Large intestine (tissue), 3 donors: ENCODE data around the gene SURF2. TPM values are rescaled to one million over a fixed set of nuclear protein-coding genes. Genes with fewer than 3 reads are reported as not detected.

ENCODE experiments used
- DNase-seq, 2 donors: peaks; one replicate each; pipeline versions ENCODE4 v3.0.0 to v3.0.0-alpha.2; 2013
- H3K27ac ChIP-seq: one replicate; pipeline ENCODE4 v1.5.1; 2013; ENCODE audit warnings: low read length
- H3K27me3 ChIP-seq: 2 replicates; pipeline ENCODE4 v1.6.1; 2013; ENCODE audit warnings: low read length; ENCODE audit not compliant: control insufficient read depth, insufficient read depth
- H3K36me3 ChIP-seq: 2 replicates; pipeline ENCODE4 v1.6.1; 2013; ENCODE audit warnings: low read length; ENCODE audit not compliant: control insufficient read depth, insufficient read depth
- H3K4me1 ChIP-seq: one replicate; pipeline ENCODE4 v1.6.1; 2013; ENCODE audit warnings: low read length; ENCODE audit not compliant: control insufficient read depth, insufficient read depth
- H3K4me3 ChIP-seq: one replicate; pipeline ENCODE4 v1.5.1; 2013; ENCODE audit warnings: low read length
- H3K9me3 ChIP-seq: one replicate; pipeline ENCODE4 v1.6.1; 2013; ENCODE audit warnings: mild to moderate bottlenecking, low read depth, low read length, moderate library complexity; ENCODE audit not compliant: control insufficient read depth
- WGBS: methylation state at CpG from one replicate; pipeline ENCODE4 v1.1.5; 2013; ENCODE audit warnings: low lambda C conversion rate; ENCODE audit not compliant: insufficient coverage; 5-methylcytosine and 5-hydroxymethylcytosine counted together
- polyA plus RNA-seq: library from polyadenylated mRNA; unstranded; fragments of 120-200 nt; gene quantifications from one replicate; pipeline ENCODE4 v1.2.1, GENCODE V29; 2013

The SURF2 gene
- polyA plus RNA-seq, 1 donor, result 16.3 TPM

DNA sequence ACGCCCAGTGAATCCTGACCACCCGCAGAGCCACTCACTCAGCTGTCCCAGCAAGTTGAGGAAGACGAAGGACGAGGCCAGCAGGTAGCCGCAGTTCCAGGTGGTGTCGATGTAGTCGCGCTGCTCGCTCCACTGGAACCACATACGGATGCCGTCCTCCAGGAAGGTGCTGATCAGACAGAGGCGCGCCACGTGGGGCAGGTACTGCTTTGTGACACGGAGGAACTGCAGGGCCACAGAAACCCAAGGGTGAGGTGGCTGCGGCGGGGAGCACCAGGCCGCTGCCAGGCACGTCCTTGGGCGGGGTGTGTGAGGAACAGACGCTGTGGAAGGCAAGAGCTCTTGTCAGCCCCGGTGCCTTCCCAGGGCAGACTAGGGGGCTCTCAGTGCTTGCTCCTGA, 10.9 kb downstream of the SURF2 start:
- no CpG with 5 or more reads among the region's 22 CpGs for WGBS
- peaks cover 64% of the 10 kb centered on the region for H3K4me1 ChIP-seq
- peaks cover 81% of the 10 kb centered on the region for H3K36me3 ChIP-seq
- no peak overlapping the region for H3K27ac ChIP-seq
- no peak overlapping the region for H3K4me3 ChIP-seq
- no peaks in the 10 kb centered on the region for H3K9me3 ChIP-seq
- no peak for DNase-seq
- no peaks in the 10 kb centered on the region for H3K27me3 ChIP-seq

DNA sequence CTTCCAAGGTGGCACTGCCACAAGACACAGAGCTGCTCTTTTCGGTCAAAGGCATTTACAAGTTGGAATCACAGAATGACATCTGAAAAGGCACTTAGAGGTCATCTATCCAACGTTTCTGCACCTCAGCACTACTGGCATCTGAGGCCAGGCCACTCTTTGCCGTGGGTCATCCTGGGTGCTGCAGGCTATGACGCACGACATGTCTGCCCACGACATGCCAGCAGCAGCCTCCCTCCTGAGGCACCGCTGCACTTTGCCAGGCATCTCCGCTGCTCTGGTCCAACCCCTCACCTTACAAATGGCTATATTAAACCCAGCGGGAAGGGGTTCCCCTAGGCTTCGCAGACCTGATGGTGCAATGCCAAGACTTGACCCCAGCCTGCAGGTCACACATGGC, 11.4 kb downstream of the SURF2 start:
- H3K27me3 ChIP-seq, result no peaks in the 10 kb centered on the region
- WGBS, result no CpG with 5 or more reads among the region's 10 CpGs
- H3K4me1 ChIP-seq, result peaks cover 70% of the 10 kb centered on the region
- no peaks in the 10 kb centered on the region for H3K9me3 ChIP-seq
- peak overlapping the region; percentile 73 for H3K27ac ChIP-seq
- no peak overlapping the region for H3K4me3 ChIP-seq
- peaks cover 81% of the 10 kb centered on the region for H3K36me3 ChIP-seq
- no peak for DNase-seq

- H3K4me3 ChIP-seq, result no peak overlapping the region
- no peaks in the 10 kb centered on the region for H3K9me3 ChIP-seq
- peak overlapping the region; percentile 73 for H3K27ac ChIP-seq
- H3K36me3 ChIP-seq, result peaks cover 81% of the 10 kb centered on the region
- H3K4me1 ChIP-seq, result peaks cover 75% of the 10 kb centered on the region
- WGBS, result 20% methylated on average over 1 of the region's 18 CpGs
- H3K27me3 ChIP-seq, result no peaks in the 10 kb centered on the region
- DNase-seq, result peak; percentile 90 to 96
Measured at GRCh38 chr9:133368249-133368881, 12.0 kb downstream of the SURF2 start.

- Histone ChIP-seq H3K27me3 (no peaks in the 10 kb centered on the region), H3K36me3 (peaks cover 78% of the 10 kb centered on the region), H3K27ac (peak overlapping the region; percentile 73), H3K4me3 (no peak overlapping the region), H3K4me1 (peaks cover 79% of the 10 kb centered on the region), H3K9me3 (no peaks in the 10 kb centered on the region)
- WGBS, result no CpG with 5 or more reads among the region's 6 CpGs
- no peak for DNase-seq
Measured at GRCh38 chr9:133369422-133369821, 13.1 kb downstream of the SURF2 start.

DNA sequence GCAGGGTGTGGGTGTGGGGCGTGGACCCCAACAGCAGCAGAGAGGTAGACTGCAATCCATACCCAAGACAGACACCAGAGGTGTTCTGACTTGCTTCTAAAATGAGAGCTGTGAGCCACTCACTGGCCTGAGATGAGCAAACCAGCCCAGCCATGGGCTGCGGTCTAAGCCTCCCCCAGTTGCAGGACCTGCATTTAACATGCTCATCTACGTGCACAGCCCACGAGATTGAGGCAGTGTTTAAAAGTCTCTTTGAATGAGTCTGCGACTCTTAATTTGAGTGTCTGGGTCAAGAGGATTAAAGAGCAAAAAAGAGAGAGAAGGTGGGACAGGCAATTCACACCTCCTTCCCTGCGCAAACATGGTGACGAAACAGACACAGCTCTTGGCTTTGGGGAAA, 13.6 kb downstream of the SURF2 start:
- no peak overlapping the region for H3K4me3 ChIP-seq
- no peaks in the 10 kb centered on the region for H3K9me3 ChIP-seq
- H3K36me3 ChIP-seq, result peaks cover 75% of the 10 kb centered on the region
- WGBS, result 88% methylated on average over 1 of the region's 7 CpGs
- peak overlapping the region; percentile 73 for H3K27ac ChIP-seq
- H3K4me1 ChIP-seq, result peaks cover 77% of the 10 kb centered on the region
- DNase-seq, result no peak
- no peaks in the 10 kb centered on the region for H3K27me3 ChIP-seq

GRCh38 chr9:133370685-133371084, 14.3 kb downstream of the SURF2 start:
- no peak for DNase-seq
- WGBS, result 62% methylated on average over 3 of the region's 9 CpGs
- peaks cover 74% of the 10 kb centered on the region for H3K4me1 ChIP-seq

GRCh38 chr9:133371261-133371711, 14.9 kb downstream of the SURF2 start:
- Histone ChIP-seq H3K27me3 (no peaks in the 10 kb centered on the region), H3K4me3 (no peak overlapping the region), H3K36me3 (peaks cover 61% of the 10 kb centered on the region), H3K27ac (peak overlapping the region; percentile 73), H3K4me1 (peaks cover 70% of the 10 kb centered on the region), H3K9me3 (no peaks in the 10 kb centered on the region)
- no peak for DNase-seq
- WGBS, result no CpG with 5 or more reads among the region's 12 CpGs

More at GRCh38 chr9:133370685-133371084, 14.3 kb downstream of the SURF2 start:
- Histone ChIP-seq H3K27me3 (no peaks in the 10 kb centered on the region), H3K27ac (peak overlapping the region; percentile 73), H3K4me3 (no peak overlapping the region), H3K9me3 (no peaks in the 10 kb centered on the region), H3K36me3 (peaks cover 67% of the 10 kb centered on the region)

GRCh38 chr9:133372144-133372543, 15.8 kb downstream of the SURF2 start:
- Histone ChIP-seq H3K27ac (peak overlapping the region; percentile 8), H3K4me3 (no peak overlapping the region), H3K36me3 (peaks cover 53% of the 10 kb centered on the region), H3K9me3 (no peaks in the 10 kb centered on the region), H3K27me3 (no peaks in the 10 kb centered on the region), H3K4me1 (peaks cover 67% of the 10 kb centered on the region)
- WGBS, result no CpG with 5 or more reads among the region's 7 CpGs
- no peak for DNase-seq

DNA sequence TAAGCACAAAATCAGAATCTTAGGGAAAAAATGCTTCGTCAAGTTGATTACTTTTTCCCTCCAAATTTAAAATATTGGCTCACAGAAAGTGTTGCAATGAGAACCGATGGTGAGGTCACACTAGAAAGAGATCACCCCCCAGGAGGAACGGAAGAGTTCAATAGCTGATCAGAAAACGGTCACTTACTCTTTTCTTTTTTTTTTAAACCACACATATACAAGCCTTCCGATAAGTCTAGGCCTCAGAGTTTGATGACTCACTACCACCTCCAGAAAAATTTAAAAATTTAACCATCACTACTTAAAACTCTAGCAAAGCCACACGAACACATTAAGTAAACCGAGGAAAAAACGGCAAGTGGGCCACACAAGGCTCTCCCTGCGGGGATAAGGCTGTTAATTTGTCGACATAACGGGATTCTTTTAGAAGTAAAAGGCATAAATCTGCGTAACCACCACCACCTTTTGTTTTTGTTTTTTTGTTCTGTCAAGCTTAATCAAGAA, 18.3 kb downstream of the SURF2 start:
- Histone ChIP-seq H3K9me3 (peaks cover 3% of the 10 kb centered on the region), H3K27me3 (no peaks in the 10 kb centered on the region), H3K27ac (peak overlapping the region; percentile 98), H3K36me3 (peaks cover 39% of the 10 kb centered on the region), H3K4me1 (peaks cover 44% of the 10 kb centered on the region), H3K4me3 (peak overlapping the region; percentile 75)
- 67% methylated on average over 1 of the region's 12 CpGs for WGBS
- no peak for DNase-seq

- H3K27ac ChIP-seq, result peak overlapping the region; percentile 98
- peaks cover 38% of the 10 kb centered on the region for H3K4me1 ChIP-seq
- no CpG with 5 or more reads among the region's 39 CpGs for WGBS
- H3K4me3 ChIP-seq, result peak overlapping the region; percentile 75
- H3K36me3 ChIP-seq, result peaks cover 34% of the 10 kb centered on the region
- peak; percentile 88 to 94 for DNase-seq
- H3K27me3 ChIP-seq, result no peaks in the 10 kb centered on the region
- peaks cover 3% of the 10 kb centered on the region for H3K9me3 ChIP-seq
Measured at GRCh38 chr9:133375116-133375723, 18.9 kb downstream of the SURF2 start.
